Liver (tissue), 2 donors: ENCODE results near the gene NIPSNAP3A.

ENCODE experiments used
- TF ChIP-seq, protein P1 (sequence below): fragments of 150-350 bp; IDR thresholded peaks from 2 replicates; pipeline ENCODE4 v1.5.1; 2017; ENCODE audit warnings: improper control_type of control experiment, low read depth, low read length; ENCODE audit not compliant: missing input control
- TF ChIP-seq, protein P2 (sequence below): IDR thresholded peaks from 2 replicates; pipeline ENCODE4 v1.6.1; 2016; ENCODE audit warnings: antibody characterized with exemption
- donor health status: healthy.

DNA sequence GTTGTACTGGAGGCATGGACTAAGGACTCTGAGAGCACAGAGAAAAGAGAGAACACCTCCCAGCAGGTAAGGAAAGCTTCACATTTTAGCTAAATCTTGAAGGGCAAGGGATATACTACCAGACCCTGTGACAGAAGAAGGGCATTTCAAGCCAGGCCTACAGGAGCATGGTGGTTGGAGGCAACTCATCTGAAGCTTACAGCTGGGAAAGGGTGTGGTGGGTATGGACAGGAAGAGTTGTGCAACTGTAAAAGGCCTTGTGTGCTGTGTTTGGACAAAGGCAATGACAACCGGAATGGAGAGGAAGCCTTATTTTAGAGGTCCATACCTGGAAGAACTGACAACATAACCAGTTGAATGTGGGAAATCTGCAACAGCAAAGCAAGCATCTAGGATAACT is 47.6 kb downstream of the NIPSNAP3A start:
- TF ChIP-seq, protein P1, sequence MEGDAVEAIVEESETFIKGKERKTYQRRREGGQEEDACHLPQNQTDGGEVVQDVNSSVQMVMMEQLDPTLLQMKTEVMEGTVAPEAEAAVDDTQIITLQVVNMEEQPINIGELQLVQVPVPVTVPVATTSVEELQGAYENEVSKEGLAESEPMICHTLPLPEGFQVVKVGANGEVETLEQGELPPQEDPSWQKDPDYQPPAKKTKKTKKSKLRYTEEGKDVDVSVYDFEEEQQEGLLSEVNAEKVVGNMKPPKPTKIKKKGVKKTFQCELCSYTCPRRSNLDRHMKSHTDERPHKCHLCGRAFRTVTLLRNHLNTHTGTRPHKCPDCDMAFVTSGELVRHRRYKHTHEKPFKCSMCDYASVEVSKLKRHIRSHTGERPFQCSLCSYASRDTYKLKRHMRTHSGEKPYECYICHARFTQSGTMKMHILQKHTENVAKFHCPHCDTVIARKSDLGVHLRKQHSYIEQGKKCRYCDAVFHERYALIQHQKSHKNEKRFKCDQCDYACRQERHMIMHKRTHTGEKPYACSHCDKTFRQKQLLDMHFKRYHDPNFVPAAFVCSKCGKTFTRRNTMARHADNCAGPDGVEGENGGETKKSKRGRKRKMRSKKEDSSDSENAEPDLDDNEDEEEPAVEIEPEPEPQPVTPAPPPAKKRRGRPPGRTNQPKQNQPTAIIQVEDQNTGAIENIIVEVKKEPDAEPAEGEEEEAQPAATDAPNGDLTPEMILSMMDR: no peak
- TF ChIP-seq, protein P2, sequence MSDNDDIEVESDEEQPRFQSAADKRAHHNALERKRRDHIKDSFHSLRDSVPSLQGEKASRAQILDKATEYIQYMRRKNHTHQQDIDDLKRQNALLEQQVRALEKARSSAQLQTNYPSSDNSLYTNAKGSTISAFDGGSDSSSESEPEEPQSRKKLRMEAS: no peak
